ENCODE results near the gene METRN. TPM values are rescaled to one million over a fixed set of nuclear protein-coding genes. Genes with fewer than 3 reads are reported as not detected.

The METRN gene
- total RNA-seq, 4 donors from 2014 or later, result 51.0 to 109 (median 57.0) TPM

DNA sequence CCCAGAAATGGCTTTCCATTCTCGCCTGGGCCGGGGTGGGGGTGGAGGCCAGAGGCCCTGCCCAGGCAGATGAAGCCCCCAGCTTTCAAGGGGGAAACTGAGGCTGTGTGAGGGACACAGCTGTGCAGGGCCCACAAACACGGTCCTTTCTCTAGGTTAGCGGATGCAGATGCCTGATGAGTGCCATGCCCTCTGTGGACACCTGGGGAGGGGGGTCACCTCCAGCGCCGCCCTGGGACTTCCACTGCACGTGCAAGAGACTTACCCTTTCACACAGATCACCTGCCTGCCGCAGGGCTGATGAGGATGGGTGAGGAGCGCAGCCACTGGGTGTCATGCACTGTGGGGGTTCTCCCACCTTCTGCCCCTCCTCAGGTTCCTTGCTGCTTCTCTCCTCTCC is 3.5 kb downstream of the METRN start:
- WGBS, 2 donors, result 89 to 100% methylated on average over 1 to 8 of the region's 9 CpGs
- no peak overlapping the region for H3K4me3 ChIP-seq (replicated peaks in 1 of 3)
- no peaks in the 10 kb centered on the region for H3K36me3 ChIP-seq
- H3K4me1 ChIP-seq, result peaks cover 29 to 54% of the 10 kb centered on the region in 2 donors
- no peaks in the 10 kb centered on the region for H3K27me3 ChIP-seq
- H3K27ac ChIP-seq, result no peak overlapping the region
- H3K9me3 ChIP-seq, result no peaks in the 10 kb centered on the region
- no peak for DNase-seq
- TF ChIP-seq, protein P1, sequence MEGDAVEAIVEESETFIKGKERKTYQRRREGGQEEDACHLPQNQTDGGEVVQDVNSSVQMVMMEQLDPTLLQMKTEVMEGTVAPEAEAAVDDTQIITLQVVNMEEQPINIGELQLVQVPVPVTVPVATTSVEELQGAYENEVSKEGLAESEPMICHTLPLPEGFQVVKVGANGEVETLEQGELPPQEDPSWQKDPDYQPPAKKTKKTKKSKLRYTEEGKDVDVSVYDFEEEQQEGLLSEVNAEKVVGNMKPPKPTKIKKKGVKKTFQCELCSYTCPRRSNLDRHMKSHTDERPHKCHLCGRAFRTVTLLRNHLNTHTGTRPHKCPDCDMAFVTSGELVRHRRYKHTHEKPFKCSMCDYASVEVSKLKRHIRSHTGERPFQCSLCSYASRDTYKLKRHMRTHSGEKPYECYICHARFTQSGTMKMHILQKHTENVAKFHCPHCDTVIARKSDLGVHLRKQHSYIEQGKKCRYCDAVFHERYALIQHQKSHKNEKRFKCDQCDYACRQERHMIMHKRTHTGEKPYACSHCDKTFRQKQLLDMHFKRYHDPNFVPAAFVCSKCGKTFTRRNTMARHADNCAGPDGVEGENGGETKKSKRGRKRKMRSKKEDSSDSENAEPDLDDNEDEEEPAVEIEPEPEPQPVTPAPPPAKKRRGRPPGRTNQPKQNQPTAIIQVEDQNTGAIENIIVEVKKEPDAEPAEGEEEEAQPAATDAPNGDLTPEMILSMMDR (IDR thresholded peaks at IDR 0.05), result no peak
- TF ChIP-seq POLR2A (IDR thresholded peaks at IDR 0.05), result no peak
- intact Hi-C loops (cut with DNase I), result loop anchor here (10.0 kb wide), 1 partner anchor 336 kb away; no protein-coding TSS in a partner anchor

- no peaks in the 10 kb centered on the region for H3K27me3 ChIP-seq
- DNase-seq, result no peak
- 51 to 59% methylated on average over 6 of the region's 6 CpGs for WGBS, 2 donors
- H3K4me1 ChIP-seq, result peaks cover 29 to 54% of the 10 kb centered on the region in 2 donors
- no peaks in the 10 kb centered on the region for H3K36me3 ChIP-seq
- intact Hi-C loops (cut with DNase I), result loop anchor here (10.0 kb wide), 1 partner anchor 336 kb away; no protein-coding TSS in a partner anchor
- no peaks in the 10 kb centered on the region for H3K9me3 ChIP-seq
- no peak overlapping the region for H3K27ac ChIP-seq
- no peak overlapping the region for H3K4me3 ChIP-seq (replicated peaks in 1 of 3)
- TF ChIP-seq POLR2A (IDR thresholded peaks at IDR 0.05), result no peak
- TF ChIP-seq, protein P1 (IDR thresholded peaks at IDR 0.05), result no peak
These were observed 4.0 kb downstream of the METRN start for GRCh38 chr16:718922-719321.

DNA sequence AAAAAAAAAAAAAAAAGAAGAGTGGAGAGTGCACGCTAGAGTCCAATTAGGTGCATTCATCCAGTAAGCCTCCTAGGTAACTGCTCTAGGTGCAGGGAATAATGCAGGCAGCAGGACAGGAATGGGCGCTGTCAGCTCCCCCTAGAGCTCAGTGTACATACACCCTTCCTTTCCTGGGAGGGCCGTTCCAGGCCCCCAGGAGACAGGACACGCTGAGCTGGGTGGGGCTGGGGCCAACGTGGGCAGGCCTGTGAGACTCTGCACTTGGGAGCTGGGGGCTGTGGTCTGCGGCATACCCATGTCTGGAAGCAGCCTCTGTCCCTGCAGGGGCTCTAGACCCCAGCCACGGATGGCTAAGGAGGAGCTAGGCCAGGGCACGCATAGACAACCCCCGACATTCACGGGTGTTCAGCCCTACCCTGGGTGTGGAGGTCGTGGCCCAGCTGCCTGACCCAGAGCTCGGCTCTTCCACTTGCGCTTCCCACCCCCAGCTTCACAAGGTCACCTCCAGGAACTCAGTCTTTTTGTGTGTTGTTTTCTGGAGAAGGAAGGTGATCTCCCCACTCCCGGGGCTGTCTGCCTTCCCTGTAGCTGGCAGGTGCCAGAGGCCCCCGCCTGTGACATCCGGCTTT is 5.0 kb downstream of the METRN start:
- DNase-seq, result no peak
- H3K9me3 ChIP-seq, result no peaks in the 10 kb centered on the region
- no peak for TF ChIP-seq POLR2A (IDR thresholded peaks at IDR 0.05)
- TF ChIP-seq, protein P1 (IDR thresholded peaks at IDR 0.05), result peak in 2 of 6 experiments; percentile 6 to 26
- H3K4me3 ChIP-seq (replicated peaks in 1 of 3), result peak overlapping the region in 2 of 3 donors; percentile 46 to 84
- H3K27ac ChIP-seq, result peak overlapping the region in 2 of 3 donors; percentile 73 to 86
- intact Hi-C loops (cut with DNase I), result loop anchor here (10.0 kb wide), 1 partner anchor 335 kb away; no protein-coding TSS in a partner anchor
- H3K27me3 ChIP-seq, result no peaks in the 10 kb centered on the region
- H3K36me3 ChIP-seq, result no peaks in the 10 kb centered on the region
- WGBS, 2 donors, result 5 to 7% methylated on average over 14 to 15 of the region's 16 CpGs
- H3K4me1 ChIP-seq, result peaks cover 24 to 46% of the 10 kb centered on the region in 2 donors

GRCh38 chr16:720447-720989 is 5.6 kb downstream of the METRN start:
- Histone ChIP-seq H3K9me3 (no peaks in the 10 kb centered on the region), H3K36me3 (no peaks in the 10 kb centered on the region), H3K27ac (peak overlapping the region; percentile 66 to 86 (median 73)), H3K4me3 (replicated peaks in 1 of 3) (peak overlapping the region; percentile 41 to 84 (median 46)), H3K27me3 (no peaks in the 10 kb centered on the region), H3K4me1 (peaks cover 24 to 46% of the 10 kb centered on the region in 2 donors)
- intact Hi-C loops (cut with DNase I), result no loop called here
- DNase-seq, result peak; percentile 30 to 34
- WGBS, 2 donors, result 0% methylated on average over 5 to 11 of the region's 38 CpGs
- TF ChIP-seq, protein P1 (IDR thresholded peaks at IDR 0.05), result no peak
- no peak for TF ChIP-seq POLR2A (IDR thresholded peaks at IDR 0.05)
